Spleen (tissue), 11 donors: ENCODE results near the gene HOXA10. TPM values are rescaled to one million over a fixed set of nuclear protein-coding genes. Genes with fewer than 3 reads are reported as not detected.

Experiments used
- DNase-seq: peaks from one replicate; pipeline ENCODE4 v3.0.0-alpha.2; 2020
- H3K27ac ChIP-seq, 8 donors: fragments of 200-600 bp; sonication (generic) in 7 of 8; 1 replicate in 4 of 8; 2 replicates in 4 of 8; pipeline versions ENCODE4 v1.5.0 to v1.8.0; 2016 to 2021; ENCODE audit warnings: inconsistent platforms in 4 of 8, mild to moderate bottlenecking in 4 of 8, moderate library complexity in 1 of 8
- H3K27me3 ChIP-seq, 7 donors: fragments of 200-600 bp; sonication (generic) in 6 of 7; replicated peaks in 1 of 7; 1 replicate in 4 of 7; 2 replicates in 3 of 7; pipeline versions ENCODE4 v1.5.0 to v1.8.0; 2016 to 2021; ENCODE audit warnings: inconsistent platforms in 3 of 7, mild to moderate bottlenecking in 1 of 7
- H3K36me3 ChIP-seq, 6 donors: fragments of 200-600 bp; sonication (generic) in 5 of 6; 1 replicate in 4 of 6; 2 replicates in 2 of 6; pipeline versions ENCODE4 v1.5.0 to v1.8.0; 2016 to 2021; ENCODE audit warnings: inconsistent platforms in 2 of 6
- H3K4me1 ChIP-seq, 6 donors: fragments of 200-600 bp; sonication (generic) in 5 of 6; 1 replicate in 3 of 6; 2 replicates in 3 of 6; pipeline versions ENCODE4 v1.5.0 to v1.8.0; 2016 to 2021; ENCODE audit warnings: inconsistent platforms in 3 of 6
- H3K4me3 ChIP-seq, 8 donors: fragments of 200-600 bp; sonication (generic) in 7 of 8; 1 replicate in 4 of 8; 2 replicates in 4 of 8; pipeline versions ENCODE4 v1.5.0 to v1.8.0; 2016 to 2021; ENCODE audit warnings: inconsistent platforms in 4 of 8, mild to moderate bottlenecking in 4 of 8, moderate library complexity in 2 of 8
- H3K9me3 ChIP-seq, 8 donors: fragments of 200-600 bp; sonication (generic) in 7 of 8; 1 replicate in 4 of 8; 2 replicates in 4 of 8; pipeline versions ENCODE4 v1.5.0 to v1.8.0; 2016 to 2021; ENCODE audit warnings: inconsistent platforms in 4 of 8
- CTCF ChIP-seq, 11 experiments: fragments of 200-600 bp in 7 of 11; fragments of 450-650 bp in 4 of 11; sonication (generic) in 4 of 11; IDR thresholded peaks in 8 of 11; conservative IDR thresholded peaks in 3 of 11; 1 replicate in 7 of 11; 2 replicates in 4 of 11; pipeline versions ENCODE4 v1.4.0 to v1.8.0; 2016 to 2021; ENCODE audit warnings: antibody characterized with exemption in 11 of 11, inconsistent platforms in 4 of 11, mild to moderate bottlenecking in 1 of 11
- POLR2A ChIP-seq, 3 donors: fragments of 450-650 bp; IDR thresholded peaks; one replicate each; pipeline ENCODE4 v1.5.1; 2017; ENCODE audit warnings: antibody characterized with exemption in 3 of 3, mild to moderate bottlenecking in 1 of 3
- POLR2AphosphoS5 ChIP-seq, 3 donors: sonication (generic); formaldehyde crosslinking; IDR thresholded peaks; one replicate each; pipeline ENCODE4 v1.5.1; 2017; ENCODE audit warnings: antibody characterized with exemption in 3 of 3
- WGBS, 5 donors: extraction: QIAGEN DNeasy Blood & Tissue Kit in 3 of 5; methylation state at CpG; one replicate each; pipeline versions ENCODE4 v1.1.5 to v1.1.7; 2013 to 2018; 5-methylcytosine and 5-hydroxymethylcytosine counted together
- intact Hi-C: fragments of 100-400 bp; cut with DNase I; formaldehyde crosslinking; loops from one replicate; pipeline ENCODE4 v1.15.0; 2023; ENCODE audit warnings: low total_unique reads
- polyA plus RNA-seq, 3 donors: library from polyadenylated mRNA; stranded (reverse); fragments of 200-250 nt; gene quantifications; one replicate each; pipeline ENCODE4 v1.2.1, GENCODE V29; 2013
- total RNA-seq, 7 donors: library from RNA; depleted of rRNA in 3 of 7; stranded (reverse); fragments of >200 nt in 3 of 7; fragmentation: NEBNext Ultra II Directional in 4 of 7; extraction: Animal tissue kit (Norgen Biotek cat#: 25700) in 4 of 7; gene quantifications; one replicate each; pipeline versions ENCODE4 v1.1.0 to v1.2.1, GENCODE V29; 2016 to 2021
- donor health status: healthy with polysubstance abuse.
- donor health status: DM: no; HTN: no; CAD: no; lungs with moderate emphysema.
- donor health status: DM: no; HTN: no; CAD: no.
- donor health status: Bipolar disorder and iron deficiency.
- donor health status: healthy.
- donor health status: DM: no; HTN: no; CAD: no.
- donor health status: DM: yes; HTN: yes; CAD: no.

HOXA10 gene
- total and polyA plus RNA-seq, 10 donors = 0.05 to 0.72 (median 0.20) TPM; not detected in 4

GRCh38 chr7:27158436-27159265, 15.5 kb downstream of the HOXA10 start:
- no peak for TF ChIP-seq POLR2A (IDR thresholded peaks at IDR 0.05)
- no peak for TF ChIP-seq CTCF (IDR thresholded peaks at IDR 0.05 in 8 of 11, conservative IDR thresholded peaks at IDR 0.05 in 3 of 11)
- peak in 1 of 3 donors; percentile 31 for TF ChIP-seq POLR2AphosphoS5 (IDR thresholded peaks at IDR 0.05)
- intact Hi-C loops = no loop called here
- peaks cover 10 to 91% (median 58%) of the 10 kb centered on the region in 6 donors for H3K4me1 ChIP-seq
- 20 to 30% (median 23%) methylated on average over 34 to 35 of the region's 35 CpGs for WGBS, 5 donors
- H3K27me3 ChIP-seq = peaks cover 14 to 100% (median 93%) of the 10 kb centered on the region in 7 donors
- no peaks in the 10 kb centered on the region for H3K36me3 ChIP-seq
- peak; percentile 69 for DNase-seq
- H3K27ac ChIP-seq = no peak overlapping the region
- H3K9me3 ChIP-seq = peaks cover 0 to 4% (median 0%) of the 10 kb centered on the region in 8 donors
- H3K4me3 ChIP-seq = no peak overlapping the region

GRCh38 chr7:27157702-27158431, 16.3 kb downstream of the HOXA10 start:
- TF ChIP-seq POLR2A (IDR thresholded peaks at IDR 0.05) (no peak), POLR2AphosphoS5 (IDR thresholded peaks at IDR 0.05) (no peak), CTCF (IDR thresholded peaks at IDR 0.05 in 8 of 11, conservative IDR thresholded peaks at IDR 0.05 in 3 of 11) (no peak)
- WGBS, 5 donors = 12 to 23% (median 14%) methylated on average over 30 of the region's 30 CpGs

GRCh38 chr7:27156916-27157701, 17.0 kb downstream of the HOXA10 start:
- peaks cover 13 to 92% (median 65%) of the 10 kb centered on the region in 6 donors for H3K4me1 ChIP-seq

More at GRCh38 chr7:27157702-27158431, 16.3 kb downstream of the HOXA10 start:
- Histone ChIP-seq H3K36me3 (no peaks in the 10 kb centered on the region), H3K4me3 (peak overlapping the region in 1 of 8 donors; percentile 7), H3K4me1 (peaks cover 10 to 86% (median 58%) of the 10 kb centered on the region in 6 donors), H3K27me3 (peaks cover 19 to 100% (median 95%) of the 10 kb centered on the region in 7 donors), H3K9me3 (peaks cover 0 to 4% (median 0%) of the 10 kb centered on the region in 8 donors), H3K27ac (no peak overlapping the region)
- no peak for DNase-seq
- intact Hi-C loops = no loop called here

More at GRCh38 chr7:27156916-27157701, 17.0 kb downstream of the HOXA10 start:
- H3K36me3 ChIP-seq = no peaks in the 10 kb centered on the region
- WGBS, 5 donors = 9 to 14% (median 11%) methylated on average over 19 to 30 of the region's 30 CpGs
- intact Hi-C loops = no loop called here
- H3K9me3 ChIP-seq = peaks cover 0 to 4% (median 0%) of the 10 kb centered on the region in 8 donors
- DNase-seq = peak; percentile 70
- TF ChIP-seq POLR2A (IDR thresholded peaks at IDR 0.05) = no peak
- TF ChIP-seq POLR2AphosphoS5 (IDR thresholded peaks at IDR 0.05) = no peak
- TF ChIP-seq CTCF (IDR thresholded peaks at IDR 0.05 in 8 of 11, conservative IDR thresholded peaks at IDR 0.05 in 3 of 11) = no peak
- peak overlapping the region in 7 of 8 donors; percentile 16 to 67 (median 37) for H3K4me3 ChIP-seq
- H3K27me3 ChIP-seq = peaks cover 22 to 100% (median 99%) of the 10 kb centered on the region in 7 donors
- peak overlapping the region in 5 of 8 donors; percentile 70 to 82 (median 78) for H3K27ac ChIP-seq
